Measurements from ENCODE around the gene USP24. TPM values are rescaled to one million over a fixed set of nuclear protein-coding genes. Genes with fewer than 3 reads are reported as not detected.

Gene USP24
- polyA plus RNA-seq, 1 experiment: 8.4 TPM

- H3K27me3 ChIP-seq (ENCODE audit: control insufficient read depth, insufficient read depth, low read length): peaks cover 4% of the 10 kb centered on the region
- peak; percentile 97 for TF ChIP-seq CTCF (IDR thresholded peaks at IDR 0.05; ENCODE audit: insufficient read depth, low read depth, low read length)
- CTCF ChIA-PET: interaction anchor here (0.6 to 12.4 kb wide), 31 partner anchors 9 to 357 kb away, joined by 3 to 228 read pairs (median 5); partner anchors contain the start of genes BSND and PCSK9
- H3K4me3 ChIP-seq (ENCODE audit: low read depth, low read length): no peak overlapping the region
- POLR2A ChIA-PET: no interaction called here
- peak; percentile 40 for DNase-seq (ENCODE audit: low read depth)
- H3K36me3 ChIP-seq (ENCODE audit: control insufficient read depth, insufficient read depth, low read length): no peaks in the 10 kb centered on the region
Observed at GRCh38 chr1:55021942-55022546, 193.1 kb downstream of the USP24 start.

- peaks cover 16% of the 10 kb centered on the region for H3K27me3 ChIP-seq (ENCODE audit: control insufficient read depth, insufficient read depth, low read length)
- no peaks in the 10 kb centered on the region for H3K36me3 ChIP-seq (ENCODE audit: control insufficient read depth, insufficient read depth, low read length)
- ChIA-PET POLR2A (no interaction called here), CTCF (interaction anchor here (1.1 to 12.4 kb wide), 3 partner anchors 10 to 70 kb away, joined by 3 to 228 read pairs (median 5); no protein-coding TSS in a partner anchor)
- TF ChIP-seq CTCF (IDR thresholded peaks at IDR 0.05; ENCODE audit: insufficient read depth, low read depth, low read length): no peak
- H3K4me3 ChIP-seq (ENCODE audit: low read depth, low read length): no peak overlapping the region
- no peak for DNase-seq (ENCODE audit: low read depth)
Observed at GRCh38 chr1:55018395-55018794, 196.8 kb downstream of the USP24 start.

Small RNA genes lying within 50 kb of the gene (small RNA-seq; reads per million reads assigned to genes)
- gene MIR4422 (ENCODE audit: insufficient read length, low read depth, low replicate concordance): 0.84 reads per million

Other genes with a start within 250 kb of the USP24 start
- gene TMEM61, start 234.7 kb downstream of the USP24 start, polyA plus RNA-seq (2011; rRNA removed): not detected in 2 replicates
- gene BSND, start 216.4 kb downstream of the USP24 start, polyA plus RNA-seq (2011; rRNA removed): not detected in 2 replicates
- gene PCSK9, start 175.8 kb downstream of the USP24 start, polyA plus RNA-seq (2011; rRNA removed): 0.07 and 0.11 TPM in 2 replicates